ENCODE data around the gene TRIM22.

DNA sequence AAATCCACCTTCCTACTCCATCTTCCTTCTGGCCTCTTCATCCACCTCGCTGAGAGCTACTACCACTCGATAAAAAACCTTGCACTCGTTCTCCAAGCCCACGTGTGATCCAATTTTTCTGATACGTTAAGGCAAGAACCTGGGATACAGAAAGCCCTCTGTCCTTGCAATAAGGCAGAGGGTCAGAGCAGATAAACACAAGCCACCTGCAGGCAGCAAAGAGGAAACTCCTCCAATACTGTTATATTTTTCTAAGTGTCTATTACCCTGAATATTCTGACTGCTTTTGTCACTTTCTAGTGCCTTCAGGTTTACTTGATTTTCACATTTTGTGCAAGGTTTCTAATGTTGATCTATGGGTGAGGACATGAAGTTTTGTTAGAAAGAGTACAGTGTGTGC is 31.3 kb upstream of the TRIM22 start:
- TF ChIP-seq POLR2AphosphoS5 (IDR thresholded peaks at IDR 0.05; ENCODE audit: low read depth, low read length) (no peak), TAF1 (IDR thresholded peaks at IDR 0.05; ENCODE audit: borderline replicate concordance, insufficient read depth, low read length) (no peak), FOXP2 (optimal IDR thresholded peaks at IDR 0.05; ENCODE audit: borderline replicate concordance, extremely low read depth, extremely low read length, insufficient read depth) (no peak), SIN3A (IDR thresholded peaks at IDR 0.05; ENCODE audit: borderline replicate concordance, insufficient read depth, low read length) (no peak)
- TF ChIP-seq, protein P1, sequence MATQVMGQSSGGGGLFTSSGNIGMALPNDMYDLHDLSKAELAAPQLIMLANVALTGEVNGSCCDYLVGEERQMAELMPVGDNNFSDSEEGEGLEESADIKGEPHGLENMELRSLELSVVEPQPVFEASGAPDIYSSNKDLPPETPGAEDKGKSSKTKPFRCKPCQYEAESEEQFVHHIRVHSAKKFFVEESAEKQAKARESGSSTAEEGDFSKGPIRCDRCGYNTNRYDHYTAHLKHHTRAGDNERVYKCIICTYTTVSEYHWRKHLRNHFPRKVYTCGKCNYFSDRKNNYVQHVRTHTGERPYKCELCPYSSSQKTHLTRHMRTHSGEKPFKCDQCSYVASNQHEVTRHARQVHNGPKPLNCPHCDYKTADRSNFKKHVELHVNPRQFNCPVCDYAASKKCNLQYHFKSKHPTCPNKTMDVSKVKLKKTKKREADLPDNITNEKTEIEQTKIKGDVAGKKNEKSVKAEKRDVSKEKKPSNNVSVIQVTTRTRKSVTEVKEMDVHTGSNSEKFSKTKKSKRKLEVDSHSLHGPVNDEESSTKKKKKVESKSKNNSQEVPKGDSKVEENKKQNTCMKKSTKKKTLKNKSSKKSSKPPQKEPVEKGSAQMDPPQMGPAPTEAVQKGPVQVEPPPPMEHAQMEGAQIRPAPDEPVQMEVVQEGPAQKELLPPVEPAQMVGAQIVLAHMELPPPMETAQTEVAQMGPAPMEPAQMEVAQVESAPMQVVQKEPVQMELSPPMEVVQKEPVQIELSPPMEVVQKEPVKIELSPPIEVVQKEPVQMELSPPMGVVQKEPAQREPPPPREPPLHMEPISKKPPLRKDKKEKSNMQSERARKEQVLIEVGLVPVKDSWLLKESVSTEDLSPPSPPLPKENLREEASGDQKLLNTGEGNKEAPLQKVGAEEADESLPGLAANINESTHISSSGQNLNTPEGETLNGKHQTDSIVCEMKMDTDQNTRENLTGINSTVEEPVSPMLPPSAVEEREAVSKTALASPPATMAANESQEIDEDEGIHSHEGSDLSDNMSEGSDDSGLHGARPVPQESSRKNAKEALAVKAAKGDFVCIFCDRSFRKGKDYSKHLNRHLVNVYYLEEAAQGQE (IDR thresholded peaks at IDR 0.05; ENCODE audit: insufficient read depth in 1 of 2, low read depth in 2 of 2, low read length in 2 of 2), result no peak
